HepG2 (cell line): Measurements from ENCODE around the gene SLC22A23. TPM values are rescaled to one million over a fixed set of nuclear protein-coding genes. Genes with fewer than 3 reads are reported as not detected.

Experiments
- ATF1 ChIP-seq: IDR thresholded peaks from 2 replicates; pipeline ENCODE4 v1.6.1; 2016; ENCODE audit warnings: mild to moderate bottlenecking, control low read depth
- EHMT2 ChIP-seq: fragments of 200-600 bp; sonication (generic); IDR thresholded peaks from 2 replicates; pipeline ENCODE4 v1.7.0; 2017; ENCODE audit warnings: antibody characterized with exemption, low read depth, low read length, borderline replicate concordance
- FOXA3 ChIP-seq: IDR thresholded peaks from 2 replicates; pipeline ENCODE4 v1.6.1; 2016; ENCODE audit warnings: missing genetic modification reagents, missing compliant biosample characterization
- GABPB1 ChIP-seq: IDR thresholded peaks from 2 replicates; pipeline ENCODE4 v1.6.1; 2016; ENCODE audit warnings: mild to moderate bottlenecking, missing genetic modification reagents, moderate library complexity, missing compliant biosample characterization
- HHEX ChIP-seq: IDR thresholded peaks from 2 replicates; pipeline ENCODE4 v1.6.1; 2016; ENCODE audit warnings: control low read depth
- HIVEP1 ChIP-seq: sonication (generic); formaldehyde crosslinking; IDR thresholded peaks from 2 replicates; pipeline ENCODE4 v1.4.0; 2020; ENCODE audit warnings: mild to moderate bottlenecking, missing genetic modification reagents
- STAT6 ChIP-seq: sonication (generic); formaldehyde crosslinking; IDR thresholded peaks from 2 replicates; pipeline ENCODE4 v1.4.0; 2020; ENCODE audit warnings: missing genetic modification reagents, mild to moderate bottlenecking, borderline replicate concordance
- YEATS4 ChIP-seq: sonication (generic); formaldehyde crosslinking; IDR thresholded peaks from 2 replicates; pipeline ENCODE4 v1.4.0; 2020; ENCODE audit warnings: missing genetic modification reagents, borderline replicate concordance
- ZBTB25 ChIP-seq: IDR thresholded peaks from 2 replicates; pipeline ENCODE4 v1.6.1; 2018; ENCODE audit warnings: missing genetic modification reagents
- ZBTB37 ChIP-seq: sonication (generic); formaldehyde crosslinking; IDR thresholded peaks from 2 replicates; pipeline ENCODE4 v1.4.0; 2020; ENCODE audit warnings: mild to moderate bottlenecking, missing genetic modification reagents
- ZNF205 ChIP-seq: IDR thresholded peaks from 2 replicates; pipeline ENCODE4 v1.6.1; 2018; ENCODE audit warnings: missing biosample characterization, missing genetic modification reagents
- ZNF276 ChIP-seq: sonication (generic); formaldehyde crosslinking; IDR thresholded peaks from 2 replicates; pipeline ENCODE4 v1.4.0; 2020; ENCODE audit warnings: mild to moderate bottlenecking, low read depth, missing genetic modification reagents
- polyA plus RNA-seq, 8 experiments: library from polyadenylated mRNA; depleted of rRNA in 3 of 8; stranded (reverse) in 7 of 8; unstranded in 1 of 8; fragments of >200 nt; fragmentation: Illumina TruSeq in 4 of 8; extraction: Trizol in 4 of 8; gene quantifications; 2 replicates each; pipeline versions ENCODE4 v1.2.1 to v1.2.3, GENCODE V29; 2011 to 2016; ENCODE audit warnings: low read depth in 4 of 8, missing spikeins in 1 of 8, mixed read lengths in 1 of 8; ENCODE audit not compliant: insufficient read depth in 1 of 8
- total RNA-seq, 5 experiments: library from RNA; depleted of rRNA; stranded (reverse); fragments of >200 nt; fragmentation: Illumina TruSeq; extraction: Trizol; gene quantifications; 2 replicates each; pipeline ENCODE4 v1.2.3, GENCODE V29; 2016; ENCODE audit warnings: low read depth in 1 of 5
- TF ChIP-seq, protein P1 (sequence below): IDR thresholded peaks from 2 replicates; pipeline ENCODE4 v1.6.1; 2016; ENCODE audit warnings: mild to moderate bottlenecking, missing biosample characterization, missing genetic modification reagents
- TF ChIP-seq, protein P2 (sequence below): sonication (generic); formaldehyde crosslinking; IDR thresholded peaks from 2 replicates; pipeline ENCODE4 v1.8.1; 2023; ENCODE audit warnings: missing genetic modification reagents, inconsistent platforms, borderline replicate concordance
- TF ChIP-seq, protein P3 (sequence below): sonication (generic); formaldehyde crosslinking; IDR thresholded peaks from 2 replicates; pipeline ENCODE4 v1.4.0; 2020; ENCODE audit warnings: mild to moderate bottlenecking, missing genetic modification reagents, borderline replicate concordance

The SLC22A23 gene
- total and polyA plus RNA-seq, 2 of the 13 experiments (the other 11 are each of a cell fraction or from before 2014, with no cell fraction given): 11.8 to 17.5 TPM

DNA sequence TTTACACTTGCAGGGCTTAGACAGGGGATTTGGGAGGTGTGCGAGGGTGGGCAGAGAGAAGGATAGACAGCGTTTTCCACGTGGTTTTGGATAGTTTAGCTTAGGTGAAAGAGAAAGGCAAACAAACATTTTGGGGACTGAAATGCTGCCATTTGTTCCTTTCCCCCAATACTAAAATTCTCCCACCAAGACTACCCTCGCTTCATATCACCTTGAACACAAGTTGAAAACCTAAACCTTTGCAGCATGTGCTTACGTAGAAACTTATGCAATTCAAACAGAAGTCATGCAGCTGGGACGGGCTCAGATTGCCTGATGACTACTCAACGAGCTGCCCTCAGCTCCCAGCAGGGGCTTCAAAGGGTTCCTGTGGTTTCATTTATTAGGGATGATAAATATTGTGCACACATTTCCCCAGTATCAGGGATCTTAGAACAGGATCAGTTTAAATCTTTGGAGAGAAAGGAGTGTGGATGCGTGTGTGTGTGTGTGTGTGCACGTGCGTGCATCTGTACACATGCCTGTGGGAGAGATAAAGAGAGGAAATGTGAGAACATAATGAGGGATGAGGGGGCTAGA is 77.3 kb downstream of the SLC22A23 start (continued):
- peak; percentile 44; the same call in 1 of the 2 replicates for TF ChIP-seq ZBTB37 (CRISPR knock-in tag)
- TF ChIP-seq GABPB1 (CRISPR knock-in tag): no peak; the same call in 1 of the 2 replicates
- no peak for TF ChIP-seq HHEX (CRISPR knock-in tag)
- TF ChIP-seq ZNF276 (CRISPR knock-in tag): no peak
- TF ChIP-seq, protein P1, sequence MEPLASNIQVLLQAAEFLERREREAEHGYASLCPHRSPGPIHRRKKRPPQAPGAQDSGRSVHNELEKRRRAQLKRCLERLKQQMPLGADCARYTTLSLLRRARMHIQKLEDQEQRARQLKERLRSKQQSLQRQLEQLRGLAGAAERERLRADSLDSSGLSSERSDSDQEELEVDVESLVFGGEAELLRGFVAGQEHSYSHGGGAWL: no peak
- TF ChIP-seq ZBTB25: no peak
- TF ChIP-seq YEATS4 (CRISPR knock-in tag): peak; percentile 30; the same call in 1 of the 2 replicates
- TF ChIP-seq STAT6 (CRISPR knock-in tag): no peak
- TF ChIP-seq ZNF205 (CRISPR knock-in tag): no peak
- peak; percentile 70; the same call in 1 of the 2 replicates for TF ChIP-seq ATF1
- no peak for TF ChIP-seq EHMT2
- peak; percentile 39; the same call in 1 of the 2 replicates for TF ChIP-seq FOXA3
- 0 out of 2 replicates have a peak, but pooled peaks have one; percentile 43 for TF ChIP-seq HIVEP1 (CRISPR knock-in tag)
- TF ChIP-seq, protein P2, sequence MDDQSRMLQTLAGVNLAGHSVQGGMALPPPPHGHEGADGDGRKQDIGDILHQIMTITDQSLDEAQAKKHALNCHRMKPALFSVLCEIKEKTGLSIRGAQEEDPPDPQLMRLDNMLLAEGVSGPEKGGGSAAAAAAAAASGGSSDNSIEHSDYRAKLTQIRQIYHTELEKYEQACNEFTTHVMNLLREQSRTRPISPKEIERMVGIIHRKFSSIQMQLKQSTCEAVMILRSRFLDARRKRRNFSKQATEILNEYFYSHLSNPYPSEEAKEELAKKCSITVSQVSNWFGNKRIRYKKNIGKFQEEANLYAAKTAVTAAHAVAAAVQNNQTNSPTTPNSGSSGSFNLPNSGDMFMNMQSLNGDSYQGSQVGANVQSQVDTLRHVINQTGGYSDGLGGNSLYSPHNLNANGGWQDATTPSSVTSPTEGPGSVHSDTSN (CRISPR knock-in tag): no peak
- TF ChIP-seq, protein P3, sequence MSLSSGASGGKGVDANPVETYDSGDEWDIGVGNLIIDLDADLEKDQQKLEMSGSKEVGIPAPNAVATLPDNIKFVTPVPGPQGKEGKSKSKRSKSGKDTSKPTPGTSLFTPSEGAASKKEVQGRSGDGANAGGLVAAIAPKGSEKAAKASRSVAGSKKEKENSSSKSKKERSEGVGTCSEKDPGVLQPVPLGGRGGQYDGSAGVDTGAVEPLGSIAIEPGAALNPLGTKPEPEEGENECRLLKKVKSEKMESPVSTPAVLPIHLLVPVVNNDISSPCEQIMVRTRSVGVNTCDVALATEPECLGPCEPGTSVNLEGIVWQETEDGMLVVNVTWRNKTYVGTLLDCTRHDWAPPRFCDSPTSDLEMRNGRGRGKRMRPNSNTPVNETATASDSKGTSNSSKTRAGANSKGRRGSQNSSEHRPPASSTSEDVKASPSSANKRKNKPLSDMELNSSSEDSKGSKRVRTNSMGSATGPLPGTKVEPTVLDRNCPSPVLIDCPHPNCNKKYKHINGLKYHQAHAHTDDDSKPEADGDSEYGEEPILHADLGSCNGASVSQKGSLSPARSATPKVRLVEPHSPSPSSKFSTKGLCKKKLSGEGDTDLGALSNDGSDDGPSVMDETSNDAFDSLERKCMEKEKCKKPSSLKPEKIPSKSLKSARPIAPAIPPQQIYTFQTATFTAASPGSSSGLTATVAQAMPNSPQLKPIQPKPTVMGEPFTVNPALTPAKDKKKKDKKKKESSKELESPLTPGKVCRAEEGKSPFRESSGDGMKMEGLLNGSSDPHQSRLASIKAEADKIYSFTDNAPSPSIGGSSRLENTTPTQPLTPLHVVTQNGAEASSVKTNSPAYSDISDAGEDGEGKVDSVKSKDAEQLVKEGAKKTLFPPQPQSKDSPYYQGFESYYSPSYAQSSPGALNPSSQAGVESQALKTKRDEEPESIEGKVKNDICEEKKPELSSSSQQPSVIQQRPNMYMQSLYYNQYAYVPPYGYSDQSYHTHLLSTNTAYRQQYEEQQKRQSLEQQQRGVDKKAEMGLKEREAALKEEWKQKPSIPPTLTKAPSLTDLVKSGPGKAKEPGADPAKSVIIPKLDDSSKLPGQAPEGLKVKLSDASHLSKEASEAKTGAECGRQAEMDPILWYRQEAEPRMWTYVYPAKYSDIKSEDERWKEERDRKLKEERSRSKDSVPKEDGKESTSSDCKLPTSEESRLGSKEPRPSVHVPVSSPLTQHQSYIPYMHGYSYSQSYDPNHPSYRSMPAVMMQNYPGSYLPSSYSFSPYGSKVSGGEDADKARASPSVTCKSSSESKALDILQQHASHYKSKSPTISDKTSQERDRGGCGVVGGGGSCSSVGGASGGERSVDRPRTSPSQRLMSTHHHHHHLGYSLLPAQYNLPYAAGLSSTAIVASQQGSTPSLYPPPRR (CRISPR knock-in tag): no peak
